Upper lobe of right lung (tissue), 1 donor: ENCODE data around the gene KIF6. TPM values are rescaled to one million over a fixed set of nuclear protein-coding genes. Genes with fewer than 3 reads are reported as not detected.

Source experiments
- ATAC-seq: fragments of 200-7000 bp; cut with Tn5 transposase; one replicate; pipeline ENCODE4 v1.9.1; 2020; ENCODE audit warnings: mild to moderate bottlenecking, moderate library complexity
- DNase-seq: peaks from one replicate; pipeline ENCODE4 v3.0.0-alpha.2; 2020
- H3K27ac ChIP-seq: fragments of 200-600 bp; one replicate; pipeline ENCODE4 v1.8.0; 2022
- H3K27me3 ChIP-seq: fragments of 200-600 bp; one replicate; pipeline ENCODE4 v1.8.0; 2022; ENCODE audit warnings: mild to moderate bottlenecking
- H3K36me3 ChIP-seq: fragments of 200-600 bp; one replicate; pipeline ENCODE4 v1.8.0; 2022
- H3K4me1 ChIP-seq: fragments of 200-600 bp; one replicate; pipeline ENCODE4 v1.8.0; 2022
- H3K4me3 ChIP-seq: fragments of 200-600 bp; one replicate; pipeline ENCODE4 v1.8.0; 2022; ENCODE audit warnings: mild to moderate bottlenecking
- H3K9me3 ChIP-seq: fragments of 200-600 bp; one replicate; pipeline ENCODE4 v1.8.0; 2022
- intact Hi-C: fragments of 100-400 bp; cut with DNase I; formaldehyde crosslinking; loops from one replicate; pipeline ENCODE4 v1.11.0; 2022
- long read RNA-seq: library from polyadenylated mRNA; unstranded; transcript quantifications from one replicate; pipeline ENCODE4 v2.0.0, GENCODE V29; 2021
- total RNA-seq: library from RNA; stranded (reverse); fragmentation: NEBNext Ultra II Directional; extraction: Animal tissue kit (Norgen Biotek cat#: 25700); gene quantifications from one replicate; pipeline ENCODE4 v1.2.1, GENCODE V29; 2021
- TF ChIP-seq, protein P1 (sequence below): fragments of 200-600 bp; IDR thresholded peaks from one replicate; pipeline ENCODE4 v1.8.0; 2022; ENCODE audit warnings: antibody characterized with exemption
- donor health status: DM: no; HTN: yes; CAD: no; lungs with severe emphysema.

Gene KIF6, protein sequence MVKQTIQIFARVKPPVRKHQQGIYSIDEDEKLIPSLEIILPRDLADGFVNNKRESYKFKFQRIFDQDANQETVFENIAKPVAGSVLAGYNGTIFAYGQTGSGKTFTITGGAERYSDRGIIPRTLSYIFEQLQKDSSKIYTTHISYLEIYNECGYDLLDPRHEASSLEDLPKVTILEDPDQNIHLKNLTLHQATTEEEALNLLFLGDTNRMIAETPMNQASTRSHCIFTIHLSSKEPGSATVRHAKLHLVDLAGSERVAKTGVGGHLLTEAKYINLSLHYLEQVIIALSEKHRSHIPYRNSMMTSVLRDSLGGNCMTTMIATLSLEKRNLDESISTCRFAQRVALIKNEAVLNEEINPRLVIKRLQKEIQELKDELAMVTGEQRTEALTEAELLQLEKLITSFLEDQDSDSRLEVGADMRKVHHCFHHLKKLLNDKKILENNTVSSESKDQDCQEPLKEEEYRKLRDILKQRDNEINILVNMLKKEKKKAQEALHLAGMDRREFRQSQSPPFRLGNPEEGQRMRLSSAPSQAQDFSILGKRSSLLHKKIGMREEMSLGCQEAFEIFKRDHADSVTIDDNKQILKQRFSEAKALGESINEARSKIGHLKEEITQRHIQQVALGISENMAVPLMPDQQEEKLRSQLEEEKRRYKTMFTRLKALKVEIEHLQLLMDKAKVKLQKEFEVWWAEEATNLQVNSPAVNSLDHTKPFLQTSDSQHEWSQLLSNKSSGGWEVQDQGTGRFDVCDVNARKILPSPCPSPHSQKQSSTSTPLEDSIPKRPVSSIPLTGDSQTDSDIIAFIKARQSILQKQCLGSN
- 0.49 TPM for total RNA-seq
- long read RNA-seq, partial matches to known transcripts = 0 of 3 reads
- long read RNA-seq, other reads (novel, unspliced or antisense) = 3 of 3 reads

DNA sequence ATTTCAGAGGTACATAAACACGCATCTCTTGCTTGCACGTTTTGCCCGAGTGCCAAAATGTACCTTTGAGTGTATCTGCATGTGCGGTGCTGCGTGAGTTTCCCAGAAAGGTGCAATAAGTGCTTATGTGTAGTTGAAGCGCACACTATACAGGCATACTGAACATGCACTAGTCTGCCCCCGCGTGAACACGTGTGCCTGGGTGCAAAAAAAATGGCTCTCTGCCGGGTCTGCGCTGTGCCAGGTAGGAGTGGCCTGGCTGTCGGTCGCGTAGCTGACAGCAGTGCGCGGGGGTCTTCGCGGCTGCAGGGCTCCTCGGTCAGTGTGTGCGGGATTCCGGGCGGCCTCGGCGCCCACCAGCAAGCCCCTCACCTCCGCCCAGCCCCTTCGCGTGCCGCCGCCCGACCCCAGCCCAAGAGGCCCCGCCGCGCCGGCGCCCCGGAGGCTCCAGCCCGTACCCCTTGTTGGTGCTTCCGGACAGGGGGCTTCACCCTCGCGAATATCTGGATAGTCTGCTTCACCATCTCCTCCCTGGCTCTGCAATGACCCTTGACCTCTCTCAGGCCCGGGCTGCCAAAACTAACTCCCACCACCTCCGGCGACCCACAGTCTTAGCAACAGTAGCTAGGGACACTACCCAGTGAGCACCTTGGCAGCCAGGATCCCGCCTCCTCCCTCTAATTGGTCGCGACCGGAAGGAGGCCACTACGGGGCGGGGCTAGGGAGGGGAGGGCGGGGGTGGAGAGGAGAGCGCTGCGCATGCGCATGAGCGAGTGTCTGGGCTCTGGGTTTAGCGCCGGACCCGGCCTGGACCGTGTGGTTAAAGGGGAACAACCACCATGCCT lies at the start of gene KIF6:
TSS of gene KIF6 (minus strand) at position 622 of the 845 bp plus-strand sequence. CDS start at position 524, 98 bp downstream.
- intact Hi-C loops = no loop called here
- peak; percentile 100 for ATAC-seq
- peak; percentile 95 for DNase-seq
- no peaks in the 10 kb centered on the region for H3K27me3 ChIP-seq
- TF ChIP-seq, protein P1, sequence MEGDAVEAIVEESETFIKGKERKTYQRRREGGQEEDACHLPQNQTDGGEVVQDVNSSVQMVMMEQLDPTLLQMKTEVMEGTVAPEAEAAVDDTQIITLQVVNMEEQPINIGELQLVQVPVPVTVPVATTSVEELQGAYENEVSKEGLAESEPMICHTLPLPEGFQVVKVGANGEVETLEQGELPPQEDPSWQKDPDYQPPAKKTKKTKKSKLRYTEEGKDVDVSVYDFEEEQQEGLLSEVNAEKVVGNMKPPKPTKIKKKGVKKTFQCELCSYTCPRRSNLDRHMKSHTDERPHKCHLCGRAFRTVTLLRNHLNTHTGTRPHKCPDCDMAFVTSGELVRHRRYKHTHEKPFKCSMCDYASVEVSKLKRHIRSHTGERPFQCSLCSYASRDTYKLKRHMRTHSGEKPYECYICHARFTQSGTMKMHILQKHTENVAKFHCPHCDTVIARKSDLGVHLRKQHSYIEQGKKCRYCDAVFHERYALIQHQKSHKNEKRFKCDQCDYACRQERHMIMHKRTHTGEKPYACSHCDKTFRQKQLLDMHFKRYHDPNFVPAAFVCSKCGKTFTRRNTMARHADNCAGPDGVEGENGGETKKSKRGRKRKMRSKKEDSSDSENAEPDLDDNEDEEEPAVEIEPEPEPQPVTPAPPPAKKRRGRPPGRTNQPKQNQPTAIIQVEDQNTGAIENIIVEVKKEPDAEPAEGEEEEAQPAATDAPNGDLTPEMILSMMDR = no peak
- peak within 1 kb of the TSS; percentile 65 for H3K4me3 ChIP-seq
- peak within 1 kb of the TSS; percentile 45 for H3K27ac ChIP-seq
- no peaks in the 10 kb centered on the region for H3K9me3 ChIP-seq
- H3K36me3 ChIP-seq = no peaks in the 10 kb centered on the region
- no peaks in the 10 kb centered on the region for H3K4me1 ChIP-seq

DNA sequence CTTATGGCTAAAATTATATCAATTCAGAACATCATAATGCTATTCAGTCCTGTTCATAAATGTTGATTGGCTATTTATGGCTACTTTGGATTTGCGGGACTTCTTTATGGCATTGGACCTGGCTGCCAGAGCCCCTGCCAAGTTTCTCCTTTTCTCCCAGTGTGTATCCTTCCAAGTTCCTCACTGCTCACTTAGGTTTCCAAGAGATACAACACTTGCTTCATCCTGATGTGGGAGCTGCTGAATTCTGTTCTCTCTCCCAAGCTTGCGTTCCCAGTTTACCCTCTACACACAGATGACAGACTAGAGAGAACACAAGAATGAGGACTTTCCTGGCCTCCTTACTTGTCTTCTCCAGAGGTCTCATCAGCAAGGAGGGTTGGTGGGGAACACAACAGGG lies 48.6 kb upstream of the KIF6 start:
- Histone ChIP-seq H3K27ac (no peak overlapping the region), H3K27me3 (no peaks in the 10 kb centered on the region), H3K4me3 (no peak overlapping the region), H3K4me1 (no peaks in the 10 kb centered on the region), H3K9me3 (no peaks in the 10 kb centered on the region), H3K36me3 (no peaks in the 10 kb centered on the region)
- no peak for DNase-seq
- TF ChIP-seq, protein P1 = no peak
- intact Hi-C loops = no loop called here
- no peak for ATAC-seq

DNA sequence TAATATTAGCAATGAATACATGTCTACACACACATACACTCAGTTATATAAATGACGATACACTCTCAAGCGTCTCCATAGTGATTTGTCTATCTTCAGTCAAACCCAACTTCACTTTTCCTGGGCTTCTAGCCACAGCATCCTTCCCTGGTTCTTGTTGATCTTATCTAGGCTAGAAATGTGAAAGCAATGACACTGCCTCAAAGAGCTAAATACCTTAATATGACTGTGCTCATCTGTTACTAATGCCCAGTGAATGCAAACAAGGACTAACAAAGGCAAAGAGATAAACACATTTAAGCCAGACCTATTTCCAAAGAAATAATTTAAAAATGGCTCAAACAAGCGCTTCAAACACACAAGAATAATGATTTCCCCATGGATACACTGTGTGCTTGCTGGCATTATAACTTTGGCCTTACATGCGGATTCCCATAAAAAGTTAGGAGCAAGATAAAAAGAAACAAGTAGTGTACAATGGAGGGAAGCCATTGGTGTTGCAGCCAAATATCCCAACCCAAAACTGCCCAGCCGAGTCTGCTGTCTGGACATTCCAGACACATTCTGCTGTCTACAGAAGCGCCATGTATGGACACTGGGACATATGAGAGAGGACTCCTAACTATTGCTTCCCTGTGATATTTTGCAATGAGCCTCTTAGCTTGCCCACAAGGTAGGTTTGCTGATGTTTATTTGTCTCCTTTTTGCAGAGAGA lies 47.5 kb upstream of the KIF6 start:
- Histone ChIP-seq H3K9me3 (no peaks in the 10 kb centered on the region), H3K27ac (no peak overlapping the region), H3K36me3 (no peaks in the 10 kb centered on the region), H3K4me1 (no peaks in the 10 kb centered on the region), H3K4me3 (no peak overlapping the region), H3K27me3 (no peaks in the 10 kb centered on the region)
- intact Hi-C loops = no loop called here
- no peak for ATAC-seq
- TF ChIP-seq, protein P1 = no peak
- DNase-seq = no peak

DNA sequence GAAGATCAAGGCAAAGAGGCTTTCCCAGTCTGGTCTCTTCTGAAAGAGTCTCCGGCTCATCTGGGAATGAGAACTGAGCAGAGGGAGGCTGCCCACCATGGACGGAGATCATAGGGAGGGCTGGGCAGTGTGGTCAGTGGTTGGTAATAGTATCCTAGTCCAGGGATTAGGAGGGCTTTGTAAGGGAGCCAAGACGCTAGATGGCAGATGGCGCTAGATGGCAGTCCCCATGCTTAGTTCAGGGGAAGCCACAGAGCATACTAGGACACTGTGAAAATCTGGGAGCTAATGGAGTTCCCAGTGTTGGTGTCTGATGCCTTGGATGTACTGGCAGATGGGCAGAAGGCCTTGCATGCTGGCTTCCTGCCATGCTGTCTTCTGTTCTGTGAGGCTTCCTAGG lies 45.2 kb upstream of the KIF6 start:
- ATAC-seq (no peak), DNase-seq (no peak)
- Histone ChIP-seq H3K4me3 (no peak overlapping the region), H3K36me3 (no peaks in the 10 kb centered on the region), H3K27me3 (no peaks in the 10 kb centered on the region), H3K27ac (no peak overlapping the region), H3K9me3 (no peaks in the 10 kb centered on the region), H3K4me1 (no peaks in the 10 kb centered on the region)
- TF ChIP-seq, protein P1 = no peak
- intact Hi-C loops = no loop called here

DNA sequence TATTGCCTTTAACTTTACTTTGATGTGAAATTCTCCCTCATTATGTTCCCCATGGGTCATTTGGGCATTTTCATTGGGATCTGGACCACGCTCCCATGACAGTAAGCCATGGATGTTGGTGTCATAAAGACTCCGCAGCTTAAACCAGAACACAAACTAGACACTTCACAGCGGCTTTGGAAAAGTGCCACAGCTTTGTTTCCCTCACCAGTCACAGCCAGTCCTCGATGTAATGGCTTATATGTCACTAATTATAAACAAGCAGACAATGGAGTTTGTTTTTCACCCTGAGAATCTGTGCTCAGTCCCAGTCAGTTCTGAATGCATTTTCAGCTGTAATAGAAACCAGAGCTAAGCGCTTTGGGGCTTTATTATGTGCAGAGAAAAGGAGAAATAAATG lies 43.8 kb upstream of the KIF6 start:
- ATAC-seq (no peak), DNase-seq (no peak)
- Histone ChIP-seq H3K27ac (no peak overlapping the region), H3K9me3 (no peaks in the 10 kb centered on the region), H3K4me3 (no peak overlapping the region), H3K27me3 (no peaks in the 10 kb centered on the region), H3K4me1 (no peaks in the 10 kb centered on the region), H3K36me3 (no peaks in the 10 kb centered on the region)
- TF ChIP-seq, protein P1 = no peak
- intact Hi-C loops = no loop called here
